CD4-positive, alpha-beta T cell (primary cell): Measurements from ENCODE around the gene PHLDA2. TPM values are rescaled to one million over a fixed set of nuclear protein-coding genes. Genes with fewer than 3 reads are reported as not detected.
A peak's percentile ranks its signal among the peaks of the same experiment; 100 is the strongest.

Experiments used
- ATAC-seq: fragments of 200-7000 bp; cut with Tn5 transposase; one replicate; pipeline ENCODE4 v1.10.0; 2022; ENCODE audit warnings: mild to moderate bottlenecking; ENCODE audit not compliant: poor library complexity
- CTCF ChIA-PET: fragments of 350-600 bp; sonication (Branson Sonifier 250); formaldehyde crosslinking; loops from one replicate; lab custom pipeline; 2021; ENCODE audit warnings: antibody characterized with exemption, inconsistent platforms; lab: Charles Lee
- POLR2A ChIA-PET: fragments of 350-600 bp; sonication (Branson Sonifier 250); formaldehyde crosslinking; loops from one replicate; lab custom pipeline; 2021; ENCODE audit warnings: antibody characterized with exemption, inconsistent platforms; lab: Charles Lee
- DNase-seq, 14 experiments: peaks; one replicate each; pipeline ENCODE4 v3.0.0-alpha.2; 2013 to 2020; ENCODE audit warnings: mixed read lengths in 2 of 14
- H3K27ac ChIP-seq, 2 donors: one replicate each; pipeline versions ENCODE4 v1.5.1 to v1.7.0; 2013; ENCODE audit warnings: low read length in 2 of 2, low read depth in 1 of 2, mild to moderate bottlenecking in 1 of 2
- H3K27me3 ChIP-seq, 2 experiments: 1 replicate in 1 of 2; 2 replicates in 1 of 2; pipeline versions ENCODE4 v1.6.1 to v1.7.0; 2013; ENCODE audit warnings: low read length in 2 of 2, control low read depth in 1 of 2, mild to moderate bottlenecking in 1 of 2, moderate library complexity in 1 of 2; ENCODE audit not compliant: insufficient read depth in 2 of 2, control insufficient read depth in 1 of 2
- H3K36me3 ChIP-seq: one replicate; pipeline ENCODE4 v1.6.1; 2013; ENCODE audit warnings: low read length, control low read depth; ENCODE audit not compliant: insufficient read depth
- H3K4me1 ChIP-seq: one replicate; pipeline ENCODE4 v1.6.1; 2013; ENCODE audit warnings: low read length, control low read depth; ENCODE audit not compliant: insufficient read depth
- H3K4me3 ChIP-seq: one replicate; pipeline ENCODE4 v1.5.1; 2013; ENCODE audit warnings: mild to moderate bottlenecking, low read length, moderate library complexity
- H3K9me3 ChIP-seq, 2 experiments: 1 replicate in 1 of 2; 2 replicates in 1 of 2; pipeline versions ENCODE4 v1.6.1 to v1.7.0; 2013; ENCODE audit warnings: low read length in 2 of 2, mild to moderate bottlenecking in 2 of 2, control low read depth in 1 of 2, moderate library complexity in 1 of 2; ENCODE audit not compliant: control insufficient read depth in 1 of 2, insufficient read depth in 1 of 2
- H3K27ac Mint-ChIP-seq: one replicate; pipeline ENCODE4 v1.8.0; 2020; ENCODE audit warnings: mixed read lengths
- H3K27me3 Mint-ChIP-seq: one replicate; pipeline ENCODE4 v1.8.0; 2021; ENCODE audit warnings: mixed read lengths
- H3K36me3 Mint-ChIP-seq: one replicate; pipeline ENCODE4 v1.8.0; 2021; ENCODE audit warnings: low read depth, mixed read lengths
- H3K4me1 Mint-ChIP-seq: one replicate; pipeline ENCODE4 v1.8.0; 2021; ENCODE audit warnings: low read depth, mixed read lengths
- H3K4me3 Mint-ChIP-seq: one replicate; pipeline ENCODE4 v1.8.0; 2020; ENCODE audit warnings: mild to moderate bottlenecking, mixed read lengths
- H3K9me3 Mint-ChIP-seq: one replicate; pipeline ENCODE4 v1.8.0; 2020; ENCODE audit warnings: mixed read lengths
- CTCF ChIP-seq: fragments of 200-600 bp; IDR thresholded peaks from one replicate; pipeline ENCODE4 v1.8.0; 2022; ENCODE audit warnings: antibody characterized with exemption, mild to moderate bottlenecking
- intact Hi-C, 2 experiments: fragments of 100-400 bp; cut with DNase I in 1 of 2; cut with micrococcal nuclease in 1 of 2; formaldehyde crosslinking; loops; one replicate each; pipeline versions ENCODE4 v1.15.1 to v1.9.0; 2023 to 2025; cut with DNase I, micrococcal nuclease
- total RNA-seq, 174 experiments: library from RNA in 2 of 174; stranded (reverse) in 2 of 174; gene quantifications; one replicate each; pipeline ENCODE4 v1.2.3 and lab custom pipeline; 2021 to 2026

PHLDA2 gene
- total RNA-seq, 2 experiments from 2014 or later = 1.1 to 1.3 TPM

GRCh38 chr11:2881981-2882375 is 47.2 kb downstream of the PHLDA2 start:
- peaks cover 4% of the 10 kb centered on the region for H3K4me1 Mint-ChIP-seq
- POLR2A ChIA-PET = no interaction called here
- H3K27me3 ChIP-seq = peaks cover 0 to 4% of the 10 kb centered on the region in 2 experiments
- H3K9me3 ChIP-seq = peaks cover 0 to 10% of the 10 kb centered on the region in 2 experiments
- no peak overlapping the region for H3K27ac Mint-ChIP-seq
- H3K9me3 Mint-ChIP-seq = no peaks in the 10 kb centered on the region
- no peak overlapping the region for H3K27ac ChIP-seq
- no peak overlapping the region for H3K4me3 ChIP-seq
- no peaks in the 10 kb centered on the region for H3K36me3 ChIP-seq
- intact Hi-C loops = loop anchor here in 1 of 2 experiments (10.0 kb wide), 1 partner anchor 543 kb away; no protein-coding TSS in a partner anchor
- TF ChIP-seq CTCF = no peak
- CTCF ChIA-PET = interaction anchor here (1.6 kb wide), 1 partner anchor 349 kb away, joined by 5 read pairs; no protein-coding TSS in a partner anchor
- DNase-seq (no peak), ATAC-seq (no peak)
- H3K27me3 Mint-ChIP-seq = no peaks in the 10 kb centered on the region
- H3K4me1 ChIP-seq = peaks cover 17% of the 10 kb centered on the region
- no peaks in the 10 kb centered on the region for H3K36me3 Mint-ChIP-seq
- no peak overlapping the region for H3K4me3 Mint-ChIP-seq

GRCh38 chr11:2881076-2881980 is 47.9 kb downstream of the PHLDA2 start:
- Histone ChIP-seq H3K27ac (no peak overlapping the region), H3K27me3 (peaks cover 0 to 4% of the 10 kb centered on the region in 2 experiments), H3K36me3 (no peaks in the 10 kb centered on the region), H3K4me3 (no peak overlapping the region), H3K9me3 (peaks cover 0 to 14% of the 10 kb centered on the region in 2 experiments), H3K4me1 (peaks cover 12% of the 10 kb centered on the region)
- intact Hi-C loops = loop anchor here in 1 of 2 experiments (10.0 kb wide), 1 partner anchor 543 kb away; no protein-coding TSS in a partner anchor
- CTCF ChIA-PET = interaction anchor here (1.6 kb wide), 1 partner anchor 348 kb away, joined by 5 read pairs; no protein-coding TSS in a partner anchor
- no peak overlapping the region for H3K27ac Mint-ChIP-seq
- H3K27me3 Mint-ChIP-seq = no peaks in the 10 kb centered on the region
- DNase-seq (no peak), ATAC-seq (no peak)
- no peaks in the 10 kb centered on the region for H3K36me3 Mint-ChIP-seq
- H3K9me3 Mint-ChIP-seq = no peaks in the 10 kb centered on the region
- no peak for TF ChIP-seq CTCF
- POLR2A ChIA-PET = no interaction called here
- H3K4me3 Mint-ChIP-seq = peak overlapping the region; percentile 42
- H3K4me1 Mint-ChIP-seq = no peaks in the 10 kb centered on the region

GRCh38 chr11:2880646-2881045 is 48.6 kb downstream of the PHLDA2 start:
- Histone ChIP-seq H3K9me3 (peaks cover 0 to 14% of the 10 kb centered on the region in 2 experiments), H3K27ac (no peak overlapping the region), H3K4me3 (no peak overlapping the region), H3K27me3 (peaks cover 0 to 4% of the 10 kb centered on the region in 2 experiments), H3K4me1 (peaks cover 10% of the 10 kb centered on the region), H3K36me3 (no peaks in the 10 kb centered on the region)
- no peak overlapping the region for H3K4me3 Mint-ChIP-seq
- no peaks in the 10 kb centered on the region for H3K4me1 Mint-ChIP-seq
- ChIA-PET POLR2A (no interaction called here), CTCF (no interaction called here)
- H3K9me3 Mint-ChIP-seq = no peaks in the 10 kb centered on the region
- no peak overlapping the region for H3K27ac Mint-ChIP-seq
- H3K36me3 Mint-ChIP-seq = no peaks in the 10 kb centered on the region
- DNase-seq = no peak
- intact Hi-C loops = loop anchor here in 1 of 2 experiments (10.0 kb wide), 1 partner anchor 544 kb away; no protein-coding TSS in a partner anchor
- no peak for ATAC-seq
- H3K27me3 Mint-ChIP-seq = no peaks in the 10 kb centered on the region
- no peak for TF ChIP-seq CTCF
